ENCODE data around the gene TAC1.

The TAC1 gene

GRCh38 chr7:97732565-97733275 is 834 bp downstream of the TAC1 start:
- no peaks in the 10 kb centered on the region for H3K79me2 ChIP-seq (ENCODE audit: insufficient read depth, low read length)
- no peaks in the 10 kb centered on the region for H3K9me3 ChIP-seq (ENCODE audit: insufficient read depth, low read length)
- H3K27me3 ChIP-seq (ENCODE audit: low read length), result no peaks in the 10 kb centered on the region
- TF ChIP-seq CTCF (IDR thresholded peaks at IDR 0.05; ENCODE audit: insufficient read depth, low read length, poor library complexity, severe bottlenecking), result no peak
- H3K9ac ChIP-seq (ENCODE audit: low read length), result no peak overlapping the region
- H3K36me3 ChIP-seq (ENCODE audit: low read length), result no peaks in the 10 kb centered on the region
- H3K27ac ChIP-seq (ENCODE audit: low read depth, low read length), result no peak overlapping the region
- H3F3A ChIP-seq (ENCODE audit: insufficient read depth), result no peaks in the 10 kb centered on the region
- H3K4me3 ChIP-seq (ENCODE audit: insufficient read depth, low read length, poor library complexity, severe bottlenecking), result no peak overlapping the region
- H4K20me1 ChIP-seq (ENCODE audit: low read depth, low read length), result no peaks in the 10 kb centered on the region
- H3K4me2 ChIP-seq (ENCODE audit: low read depth, low read length, poor library complexity, severe bottlenecking), result no peak overlapping the region
- H3K9me2 ChIP-seq (replicated peaks; ENCODE audit: insufficient read depth, low read length), result no peaks in the 10 kb centered on the region
- no peak overlapping the region for H2AFZ ChIP-seq (ENCODE audit: low read depth, low read length, severe bottlenecking)

- H3K36me3 ChIP-seq (ENCODE audit: low read length), result no peaks in the 10 kb centered on the region
- H3K27me3 ChIP-seq (ENCODE audit: low read length), result no peaks in the 10 kb centered on the region
- no peak overlapping the region for H2AFZ ChIP-seq (ENCODE audit: low read depth, low read length, severe bottlenecking)
- no peaks in the 10 kb centered on the region for H3F3A ChIP-seq (ENCODE audit: insufficient read depth)
- no peak overlapping the region for H3K4me3 ChIP-seq (ENCODE audit: insufficient read depth, low read length, poor library complexity, severe bottlenecking)
- no peak overlapping the region for H3K4me2 ChIP-seq (ENCODE audit: low read depth, low read length, poor library complexity, severe bottlenecking)
- no peaks in the 10 kb centered on the region for H3K79me2 ChIP-seq (ENCODE audit: insufficient read depth, low read length)
- H3K9me3 ChIP-seq (ENCODE audit: insufficient read depth, low read length), result no peaks in the 10 kb centered on the region
- no peak for TF ChIP-seq EZH2phosphoT487 (conservative IDR thresholded peaks at IDR 0.05; ENCODE audit: low read length)
- TF ChIP-seq CTCF (IDR thresholded peaks at IDR 0.05; ENCODE audit: insufficient read depth, low read length, poor library complexity, severe bottlenecking), result no peak
- no peaks in the 10 kb centered on the region for H4K20me1 ChIP-seq (ENCODE audit: low read depth, low read length)
- no peak overlapping the region for H3K27ac ChIP-seq (ENCODE audit: low read depth, low read length)
- no peak overlapping the region for H3K9ac ChIP-seq (ENCODE audit: low read length)
- no peaks in the 10 kb centered on the region for H3K9me2 ChIP-seq (replicated peaks; ENCODE audit: insufficient read depth, low read length)
Observed at GRCh38 chr7:97733276-97734161, 1.6 kb downstream of the TAC1 start.

DNA sequence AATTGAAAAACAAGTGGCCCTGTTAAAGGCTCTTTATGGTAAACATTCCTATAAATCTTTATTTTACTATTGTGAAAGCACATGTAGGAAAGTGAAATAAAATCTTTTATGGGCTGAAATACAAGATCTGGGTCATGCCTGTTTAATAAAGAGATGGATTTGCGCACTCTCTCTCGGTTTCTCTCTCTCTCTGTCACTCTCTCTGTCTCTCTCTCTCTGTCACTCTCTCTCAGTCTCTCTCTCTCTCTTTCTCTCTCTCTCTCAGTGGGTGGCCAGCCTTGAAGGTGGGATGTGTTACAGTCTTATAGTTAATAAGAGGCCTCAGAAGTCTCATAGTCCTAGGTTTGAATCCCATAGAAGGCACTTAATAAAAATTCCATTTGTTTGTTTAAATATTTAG is 2.4 kb downstream of the TAC1 start:
- no peaks in the 10 kb centered on the region for H3K27me3 ChIP-seq (ENCODE audit: low read length)
- no peak overlapping the region for H3K4me3 ChIP-seq (ENCODE audit: insufficient read depth, low read length, poor library complexity, severe bottlenecking)
- no peak overlapping the region for H3K4me2 ChIP-seq (ENCODE audit: low read depth, low read length, poor library complexity, severe bottlenecking)
- no peaks in the 10 kb centered on the region for H3K36me3 ChIP-seq (ENCODE audit: low read length)
- H2AFZ ChIP-seq (ENCODE audit: low read depth, low read length, severe bottlenecking), result no peak overlapping the region
- H3K9me3 ChIP-seq (ENCODE audit: insufficient read depth, low read length), result no peaks in the 10 kb centered on the region
- no peaks in the 10 kb centered on the region for H4K20me1 ChIP-seq (ENCODE audit: low read depth, low read length)
- H3F3A ChIP-seq (ENCODE audit: insufficient read depth), result no peaks in the 10 kb centered on the region
- no peaks in the 10 kb centered on the region for H3K9me2 ChIP-seq (replicated peaks; ENCODE audit: insufficient read depth, low read length)
- no peaks in the 10 kb centered on the region for H3K79me2 ChIP-seq (ENCODE audit: insufficient read depth, low read length)
- no peak overlapping the region for H3K9ac ChIP-seq (ENCODE audit: low read length)
- no peak for TF ChIP-seq CTCF (IDR thresholded peaks at IDR 0.05; ENCODE audit: insufficient read depth, low read length, poor library complexity, severe bottlenecking)
- no peak for TF ChIP-seq EZH2phosphoT487 (conservative IDR thresholded peaks at IDR 0.05; ENCODE audit: low read length)
- H3K27ac ChIP-seq (ENCODE audit: low read depth, low read length), result no peak overlapping the region

Data from SU-DHL-6 (cell line).